ENCODE measurements around the gene PLPP4. TPM values are rescaled to one million over a fixed set of nuclear protein-coding genes. Genes with fewer than 3 reads are reported as not detected.

Gene PLPP4
- total RNA-seq, 1 donor from 2014 or later: 7.4 TPM

- TF ChIP-seq, protein P1, sequence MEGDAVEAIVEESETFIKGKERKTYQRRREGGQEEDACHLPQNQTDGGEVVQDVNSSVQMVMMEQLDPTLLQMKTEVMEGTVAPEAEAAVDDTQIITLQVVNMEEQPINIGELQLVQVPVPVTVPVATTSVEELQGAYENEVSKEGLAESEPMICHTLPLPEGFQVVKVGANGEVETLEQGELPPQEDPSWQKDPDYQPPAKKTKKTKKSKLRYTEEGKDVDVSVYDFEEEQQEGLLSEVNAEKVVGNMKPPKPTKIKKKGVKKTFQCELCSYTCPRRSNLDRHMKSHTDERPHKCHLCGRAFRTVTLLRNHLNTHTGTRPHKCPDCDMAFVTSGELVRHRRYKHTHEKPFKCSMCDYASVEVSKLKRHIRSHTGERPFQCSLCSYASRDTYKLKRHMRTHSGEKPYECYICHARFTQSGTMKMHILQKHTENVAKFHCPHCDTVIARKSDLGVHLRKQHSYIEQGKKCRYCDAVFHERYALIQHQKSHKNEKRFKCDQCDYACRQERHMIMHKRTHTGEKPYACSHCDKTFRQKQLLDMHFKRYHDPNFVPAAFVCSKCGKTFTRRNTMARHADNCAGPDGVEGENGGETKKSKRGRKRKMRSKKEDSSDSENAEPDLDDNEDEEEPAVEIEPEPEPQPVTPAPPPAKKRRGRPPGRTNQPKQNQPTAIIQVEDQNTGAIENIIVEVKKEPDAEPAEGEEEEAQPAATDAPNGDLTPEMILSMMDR (IDR thresholded peaks at IDR 0.05; ENCODE audit: unreplicated experiment): no peak
These were observed 102.8 kb downstream of the PLPP4 start for GRCh38 chr10:120559800-120560199.

DNA sequence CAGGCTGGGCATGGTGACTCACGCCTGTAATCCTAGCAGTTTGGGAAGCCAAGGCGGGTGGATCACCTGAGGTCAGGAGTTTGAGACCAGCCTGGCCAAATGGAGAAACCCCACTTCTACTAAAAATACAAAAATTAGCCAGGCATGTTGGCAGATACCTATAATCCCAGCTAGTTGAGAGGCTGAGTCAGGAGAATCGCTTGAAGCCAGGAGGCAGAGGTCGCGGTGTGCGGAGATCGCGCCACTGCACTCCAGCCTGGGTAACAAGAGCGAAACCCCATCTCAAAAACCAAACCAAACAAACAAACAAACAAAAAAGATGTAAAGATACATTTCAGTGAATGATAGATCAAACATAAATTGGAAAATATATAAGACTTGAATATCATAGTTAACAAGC, 105.9 kb downstream of the PLPP4 start:
- Mint-ChIP-seq H3K27me3 (ENCODE audit: low read depth) (peaks cover 11% of the 10 kb centered on the region), H3K4me1 (no peaks in the 10 kb centered on the region), H3K9me3 (no peaks in the 10 kb centered on the region), H3K27ac (no peak overlapping the region), H3K4me3 (no peak overlapping the region), H3K36me3 (no peaks in the 10 kb centered on the region)
- DNase-seq (ENCODE audit: low spot score in 2 of 2, unreplicated experiment in 2 of 2): no peak
- TF ChIP-seq, protein P1 (IDR thresholded peaks at IDR 0.05; ENCODE audit: unreplicated experiment): no peak

More at GRCh38 chr10:120559800-120560199, 102.8 kb downstream of the PLPP4 start:
- H3K4me3 Mint-ChIP-seq: no peak overlapping the region
- no peak overlapping the region for H3K27ac Mint-ChIP-seq
- no peak for DNase-seq (ENCODE audit: low spot score in 2 of 2, unreplicated experiment in 2 of 2)
- no peaks in the 10 kb centered on the region for H3K36me3 Mint-ChIP-seq
- H3K4me1 Mint-ChIP-seq: peaks cover 16% of the 10 kb centered on the region
- H3K9me3 Mint-ChIP-seq: no peaks in the 10 kb centered on the region
- H3K27me3 Mint-ChIP-seq (ENCODE audit: low read depth): peaks cover 2% of the 10 kb centered on the region

- DNase-seq (ENCODE audit: low spot score in 2 of 2, unreplicated experiment in 2 of 2): no peak
- Mint-ChIP-seq H3K9me3 (no peaks in the 10 kb centered on the region), H3K36me3 (no peaks in the 10 kb centered on the region), H3K27me3 (ENCODE audit: low read depth) (peaks cover 24% of the 10 kb centered on the region), H3K27ac (no peak overlapping the region), H3K4me3 (no peak overlapping the region), H3K4me1 (peaks cover 1% of the 10 kb centered on the region)
- TF ChIP-seq, protein P1 (IDR thresholded peaks at IDR 0.05; ENCODE audit: unreplicated experiment): no peak
These were observed 113.4 kb downstream of the PLPP4 start for GRCh38 chr10:120570418-120570817.

DNA sequence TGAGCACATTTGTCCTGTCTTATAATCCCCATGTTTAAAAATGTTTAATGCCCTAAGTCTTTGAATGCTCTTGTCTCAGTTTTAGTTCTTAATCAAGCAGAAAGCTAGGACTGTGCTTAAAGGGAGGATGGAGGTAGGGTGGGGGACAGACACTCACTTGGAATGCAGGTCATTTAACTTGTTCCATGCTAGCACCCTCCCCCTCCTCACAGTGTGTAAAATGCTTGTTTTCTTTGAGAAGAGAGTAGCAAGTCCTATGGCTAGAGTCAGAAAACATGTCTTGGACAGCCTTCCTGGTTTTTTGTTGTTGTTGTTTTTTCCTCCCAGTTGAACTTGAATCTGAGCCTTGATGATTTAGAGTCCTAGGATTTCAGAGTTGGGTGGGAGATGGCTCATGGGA, 114.2 kb downstream of the PLPP4 start:
- H3K9me3 Mint-ChIP-seq: no peaks in the 10 kb centered on the region
- H3K36me3 Mint-ChIP-seq: no peaks in the 10 kb centered on the region
- H3K4me3 Mint-ChIP-seq: no peak overlapping the region
- peaks cover 21% of the 10 kb centered on the region for H3K27me3 Mint-ChIP-seq (ENCODE audit: low read depth)
- TF ChIP-seq, protein P1 (IDR thresholded peaks at IDR 0.05; ENCODE audit: unreplicated experiment): no peak
- H3K27ac Mint-ChIP-seq: no peak overlapping the region
- peaks cover 1% of the 10 kb centered on the region for H3K4me1 Mint-ChIP-seq
- DNase-seq (ENCODE audit: low spot score in 2 of 2, unreplicated experiment in 2 of 2): no peak

- H3K4me1 Mint-ChIP-seq: peaks cover 1% of the 10 kb centered on the region
- TF ChIP-seq, protein P1 (IDR thresholded peaks at IDR 0.05; ENCODE audit: unreplicated experiment): no peak
- no peak overlapping the region for H3K4me3 Mint-ChIP-seq
- H3K36me3 Mint-ChIP-seq: no peaks in the 10 kb centered on the region
- DNase-seq (ENCODE audit: low spot score in 2 of 2, unreplicated experiment in 2 of 2): no peak
- no peaks in the 10 kb centered on the region for H3K9me3 Mint-ChIP-seq
- no peak overlapping the region for H3K27ac Mint-ChIP-seq
- peaks cover 18% of the 10 kb centered on the region for H3K27me3 Mint-ChIP-seq (ENCODE audit: low read depth)
These were observed 115.3 kb downstream of the PLPP4 start for GRCh38 chr10:120572307-120572706.

- no peak overlapping the region for H3K4me3 Mint-ChIP-seq
- no peaks in the 10 kb centered on the region for H3K9me3 Mint-ChIP-seq
- peaks cover 1% of the 10 kb centered on the region for H3K4me1 Mint-ChIP-seq
- no peak overlapping the region for H3K27ac Mint-ChIP-seq
- no peaks in the 10 kb centered on the region for H3K36me3 Mint-ChIP-seq
- DNase-seq (ENCODE audit: low spot score in 2 of 2, unreplicated experiment in 2 of 2): no peak
- H3K27me3 Mint-ChIP-seq (ENCODE audit: low read depth): peaks cover 13% of the 10 kb centered on the region
- TF ChIP-seq, protein P1 (IDR thresholded peaks at IDR 0.05; ENCODE audit: unreplicated experiment): no peak
These were observed 116.3 kb downstream of the PLPP4 start for GRCh38 chr10:120573355-120573754.

Data from mesothelial cell of epicardium (in vitro differentiated cells).